GM23248 (cell line): ENCODE data around the gene TRPM5.

Experiments
- EZH2 ChIP-seq: fragments of 200-600 bp; sonication (generic); IDR thresholded peaks from 2 replicates; pipeline ENCODE4 v1.6.1; 2018; ENCODE audit warnings: antibody characterized with exemption, mild to moderate bottlenecking; ENCODE audit not compliant: insufficient read depth, poor library complexity, severe bottlenecking
- EZH2phosphoT487 ChIP-seq: fragments of 200-600 bp; sonication (generic); IDR thresholded peaks from 2 replicates; pipeline ENCODE4 v1.6.1; 2018; ENCODE audit warnings: antibody characterized with exemption, moderate library complexity, mild to moderate bottlenecking, low read depth; ENCODE audit not compliant: insufficient read depth

- TF ChIP-seq EZH2 (no peak), EZH2phosphoT487 (no peak)
Observed at GRCh38 chr11:2401436-2401984, 42.8 kb downstream of the TRPM5 start.
